Stimulated activated CD4-positive, alpha-beta T cell treated with anti-CD3 and anti-CD28 coated beads, TNF-alpha, amount 100 ng/mL, for 24 hours (primary cell): Measurements from ENCODE around the gene MAGEA2.
"Not testable (repeated sequence)": the region's sequence is repeated elsewhere in the genome, so short reads cannot be mapped to it uniquely, and the experiment has no call there.

Experiments
- DNase-seq, 3 experiments: peaks; one replicate each; pipeline ENCODE4 v3.0.0-alpha.2; 2020; ENCODE audit warnings: low read depth in 3 of 3

Gene MAGEA2

GRCh38 chrX:152753686-152754650 lies at the start of gene MAGEA2:
TSS of gene MAGEA2 (minus strand) at chrX:152753842. CDS start at chrX:152751363, 2,479 bp downstream.
- DNase-seq, result not testable (repeated sequence)

- DNase-seq, result no peak
Measured at GRCh38 chrX:152798945-152799344, 45.3 kb upstream of the MAGEA2 start.

- not testable (repeated sequence) for DNase-seq
Measured at GRCh38 chrX:152787062-152787461, 33.4 kb upstream of the MAGEA2 start.

GRCh38 chrX:152769549-152770289 lies 16.1 kb upstream of the MAGEA2 start, which contains the start of gene MAGEA6:
TSS of gene MAGEA6 (minus strand) at chrX:152769689. CDS start at chrX:152767650, 2,039 bp downstream.
- DNase-seq, result not testable (repeated sequence)

- DNase-seq, result not testable (repeated sequence)
Measured at GRCh38 chrX:152766562-152766961, 12.9 kb upstream of the MAGEA2 start.

- not testable (repeated sequence) for DNase-seq
Measured at GRCh38 chrX:152761582-152761981, 7.9 kb upstream of the MAGEA2 start.

- not testable (repeated sequence) for DNase-seq
Measured at GRCh38 chrX:152759544-152759943, 5.9 kb upstream of the MAGEA2 start.

GRCh38 chrX:152758918-152759317 lies 5.3 kb upstream of the MAGEA2 start, which contains the start of gene CSAG3:
TSS of gene CSAG3 (plus strand) at chrX:152759218.
- not testable (repeated sequence) for DNase-seq

GRCh38 chrX:152754871-152755270 lies 1.2 kb upstream of the MAGEA2 start:
- DNase-seq, result not testable (repeated sequence)

GRCh38 chrX:152738560-152738959 lies 15.1 kb downstream of the MAGEA2 start:
- no peak for DNase-seq

GRCh38 chrX:152736528-152736927 lies 17.1 kb downstream of the MAGEA2 start:
- not testable (repeated sequence) for DNase-seq

GRCh38 chrX:152735860-152736511 lies 17.7 kb downstream of the MAGEA2 start:
- DNase-seq, result no peak

GRCh38 chrX:152735101-152735500 lies 18.5 kb downstream of the MAGEA2 start:
- DNase-seq, result no peak

- not testable (repeated sequence) for DNase-seq
Measured at GRCh38 chrX:152734143-152734858, 19.3 kb downstream of the MAGEA2 start.

GRCh38 chrX:152733261-152733975 lies 20.2 kb downstream of the MAGEA2 start, which contains the start of the genes CSAG1 and MAGEA12:
TSS of gene CSAG1 (minus strand) at chrX:152733721. CDS start at chrX:152732460, 1,261 bp downstream.
TSS of gene MAGEA12 (plus strand) at chrX:152733757. CDS start at chrX:152736162, 2,405 bp downstream.
- no peak for DNase-seq

GRCh38 chrX:152725409-152725808 lies 28.2 kb downstream of the MAGEA2 start:
- DNase-seq, result no peak

- not testable (repeated sequence) for DNase-seq
Measured at GRCh38 chrX:152713815-152714787, 39.5 kb downstream of the MAGEA2 start, which contains the start of gene MAGEA2B. TSS of gene MAGEA2B (plus strand) at chrX:152714628. CDS start at chrX:152717107, 2,479 bp downstream.

GRCh38 chrX:152713195-152713594 lies 40.4 kb downstream of the MAGEA2 start:
- DNase-seq, result not testable (repeated sequence)

- DNase-seq, result not testable (repeated sequence)
Measured at GRCh38 chrX:152709173-152709572, 44.5 kb downstream of the MAGEA2 start, which contains the start of gene CSAG2. TSS of gene CSAG2 (minus strand) at chrX:152709273. CDS start at chrX:152709112, 161 bp downstream.
